Muscle of arm (tissue), 14 donors: Measurements from ENCODE around the gene C2CD4D. TPM values are rescaled to one million over a fixed set of nuclear protein-coding genes. Genes with fewer than 3 reads are reported as not detected.
"Not testable (repeated sequence)": the region's sequence is repeated elsewhere in the genome, so short reads cannot be mapped to it uniquely, and the experiment has no call there.

Source experiments
- DNase-seq: peaks from one replicate; pipeline ENCODE4 v3.0.0-alpha.2; 2013
- long read RNA-seq, 11 donors: transcript quantifications; one replicate each; lab custom pipeline, GENCODE V29; 2026
- polyA plus RNA-seq, 12 donors: library from polyadenylated mRNA; unstranded; fragments of 120-200 nt; gene quantifications; one replicate each; pipeline ENCODE4 v1.2.1, GENCODE V29; 2013; ENCODE audit not compliant: insufficient read length in 12 of 12

The C2CD4D gene
- under 1 TPM in 7 of 12 donors, not detected in 5; 0.09 to 0.62 (median 0.22) TPM for polyA plus RNA-seq
- long read RNA-seq, donor 1: 0 reads
- long read RNA-seq, donor 2: 0 reads
- long read RNA-seq, donor 3: 0 reads
- long read RNA-seq, donor 4: 0 reads
- long read RNA-seq, donor 5: 0 reads
- long read RNA-seq, donor 6: 0 reads
- long read RNA-seq, donor 7: 0 reads
- long read RNA-seq, donor 8: 0 reads
- long read RNA-seq, donor 9: 0 reads
- long read RNA-seq, donor 10: 0 reads
- long read RNA-seq, donor 11: 0 reads

DNA sequence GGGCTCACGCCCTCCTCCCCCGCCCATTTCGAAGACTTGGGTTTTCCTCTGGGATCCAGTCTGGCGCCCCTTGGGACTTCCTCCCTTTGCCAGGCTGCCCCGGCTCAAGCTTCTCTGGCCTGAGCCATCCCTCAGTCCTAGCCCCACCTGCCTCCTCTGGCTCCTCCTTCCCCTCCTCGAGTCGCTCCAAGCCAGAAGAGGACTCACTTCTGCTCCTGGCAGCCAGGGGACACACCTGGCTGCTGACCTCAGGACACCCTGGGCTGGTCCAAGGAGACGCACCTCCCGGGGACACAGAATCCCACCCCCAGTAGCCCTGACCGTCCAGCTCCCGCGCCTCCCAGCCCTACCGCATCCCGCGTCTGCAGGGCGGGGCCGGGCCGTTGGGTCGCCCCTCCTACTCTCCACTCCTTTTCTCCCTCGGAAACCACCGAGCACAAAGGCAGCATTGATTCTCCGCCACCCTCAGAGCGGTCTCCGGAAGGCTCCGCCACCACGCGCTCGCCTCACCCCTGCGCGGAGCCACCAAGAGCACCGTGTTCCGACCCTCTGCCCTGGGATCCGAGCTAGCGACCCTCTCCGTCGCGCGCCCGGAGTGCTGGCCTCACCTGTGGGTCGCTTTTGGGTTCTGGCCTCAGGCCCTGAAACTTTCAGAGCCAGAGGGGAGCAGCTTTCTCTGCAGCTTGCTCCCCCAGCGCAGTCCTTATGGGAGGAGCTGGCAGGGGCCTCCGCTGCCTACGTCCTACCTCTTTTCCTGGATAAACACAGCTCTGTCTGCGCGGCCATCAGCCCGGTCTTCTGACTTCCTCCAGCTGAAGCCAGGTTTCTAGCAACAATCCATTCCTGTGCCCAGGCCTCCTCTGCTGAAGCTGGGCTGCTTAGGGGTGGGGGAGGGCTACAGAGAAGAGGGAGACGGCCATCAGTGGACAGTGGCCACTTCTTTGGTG lies at the start of gene C2CD4D:
Gene C2CD4D (minus strand): TSS at position 364 of the 947 bp plus-strand sequence. CDS start 831 bp downstream, outside the sequence.
- no peak for DNase-seq

- no peak for DNase-seq
These were observed 49.5 kb upstream of the C2CD4D start for GRCh38 chr1:151888972-151889570.

DNA sequence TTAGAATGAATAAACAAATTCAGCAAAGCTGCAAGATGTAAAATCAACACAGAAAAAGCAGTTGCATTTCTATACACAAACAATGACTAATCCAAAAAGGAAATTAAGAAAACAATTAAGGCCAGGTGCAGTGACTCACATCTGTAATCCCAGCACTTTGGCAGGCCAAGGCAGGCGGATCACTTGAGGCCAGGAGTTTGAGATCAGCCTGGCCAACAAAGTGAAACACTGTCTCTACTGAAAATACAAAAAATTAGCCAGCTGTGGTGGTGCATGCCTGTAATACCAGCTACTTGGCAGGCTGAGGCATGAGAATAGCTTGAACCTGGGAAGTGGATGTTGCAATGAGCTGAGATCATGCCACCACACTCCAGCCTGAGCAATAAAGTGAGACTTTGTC lies 47.4 kb upstream of the C2CD4D start:
- no peak for DNase-seq

DNA sequence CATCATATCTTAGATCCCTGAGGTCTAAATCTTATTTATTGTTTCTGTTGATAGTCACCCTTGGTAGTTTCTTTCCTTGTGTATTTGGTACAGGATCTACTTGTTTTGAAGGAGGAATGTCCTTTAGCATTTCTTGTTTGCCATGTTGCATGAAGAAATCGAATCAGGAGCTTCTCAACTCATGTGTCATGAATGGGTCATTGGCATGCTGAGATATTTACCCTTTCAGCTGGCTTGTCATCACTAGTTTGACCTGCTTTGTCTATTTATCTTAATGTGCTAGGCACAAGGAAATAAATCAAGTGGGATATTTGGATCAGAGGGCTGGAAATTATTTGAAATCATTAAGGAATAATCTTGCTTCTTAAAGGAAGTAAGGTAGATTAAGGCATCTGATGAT lies 45.9 kb upstream of the C2CD4D start:
- DNase-seq: no peak

- DNase-seq: not testable (repeated sequence)
These were observed 45.3 kb upstream of the C2CD4D start for GRCh38 chr1:151884879-151885278.

GRCh38 chr1:151884445-151884844 lies 44.8 kb upstream of the C2CD4D start:
- not testable (repeated sequence) for DNase-seq

GRCh38 chr1:151883898-151884297 lies 44.3 kb upstream of the C2CD4D start:
- DNase-seq: not testable (repeated sequence)

- not testable (repeated sequence) for DNase-seq
These were observed 43.3 kb upstream of the C2CD4D start for GRCh38 chr1:151882918-151883317.

- no peak for DNase-seq
These were observed 42.8 kb upstream of the C2CD4D start for GRCh38 chr1:151882466-151882865.

GRCh38 chr1:151881479-151881878 lies 41.9 kb upstream of the C2CD4D start:
- no peak for DNase-seq

GRCh38 chr1:151875419-151876097 lies 35.9 kb upstream of the C2CD4D start:
- no peak for DNase-seq

DNA sequence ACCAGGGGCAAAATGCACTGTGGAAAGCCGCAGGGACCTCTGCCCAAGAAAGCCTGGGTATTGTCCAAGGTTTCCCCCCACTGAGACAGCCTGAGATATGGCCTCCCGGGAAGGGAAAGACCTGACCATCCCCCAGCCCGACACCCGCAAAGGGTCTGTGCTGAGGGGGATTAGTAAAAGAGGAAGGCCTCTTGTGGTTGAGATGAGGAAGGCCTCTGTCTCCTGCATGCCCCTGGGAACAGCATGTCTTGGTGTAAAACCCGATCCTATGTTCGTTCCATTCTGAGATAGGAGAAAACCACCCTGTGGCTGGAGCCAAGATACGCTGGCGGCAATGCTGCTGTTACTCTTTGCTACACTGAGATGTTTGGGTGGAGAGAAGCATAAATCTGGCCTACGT lies 33.2 kb upstream of the C2CD4D start:
- not testable (repeated sequence) for DNase-seq

DNA sequence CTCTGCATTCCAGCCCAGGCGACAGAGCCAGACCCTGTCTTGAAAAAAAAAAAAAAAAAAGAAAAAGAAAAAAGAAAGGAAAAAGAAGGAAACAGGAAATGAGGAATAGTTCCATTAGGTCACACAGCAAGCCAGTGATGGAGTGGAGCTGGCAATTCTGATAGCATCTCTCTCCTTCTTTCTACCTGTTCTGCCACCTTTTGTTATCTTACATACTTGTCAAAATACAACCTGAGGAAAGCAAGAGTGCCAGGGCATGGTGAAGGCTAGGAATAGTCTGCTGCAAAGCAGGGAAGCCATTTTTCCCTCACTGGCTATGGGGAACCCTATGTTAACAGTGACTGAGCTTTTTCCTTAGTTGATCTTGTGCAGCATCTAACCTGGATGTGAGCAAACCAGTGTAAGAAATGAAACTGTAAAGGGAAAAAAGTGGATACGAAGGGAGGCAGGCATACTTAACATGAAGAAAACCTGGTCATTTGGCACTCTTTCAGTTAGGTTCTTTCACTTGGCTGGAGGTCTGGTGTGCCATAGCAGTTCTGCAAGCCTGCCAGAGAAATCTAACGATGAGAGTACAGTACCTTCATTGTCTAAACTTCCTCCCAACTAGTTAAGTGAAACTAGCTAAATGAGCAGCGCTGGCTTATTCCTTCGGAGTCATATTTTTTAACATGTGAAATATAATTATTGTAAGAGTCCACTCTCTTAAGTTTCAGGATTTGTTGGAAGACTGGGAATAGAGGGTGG lies 31.8 kb upstream of the C2CD4D start:
- DNase-seq: no peak

- no peak for DNase-seq
These were observed 28.9 kb upstream of the C2CD4D start for GRCh38 chr1:151868486-151868885.

GRCh38 chr1:151867765-151868411 lies 28.3 kb upstream of the C2CD4D start:
- no peak for DNase-seq

GRCh38 chr1:151867321-151867720 lies 27.7 kb upstream of the C2CD4D start:
- DNase-seq: no peak

GRCh38 chr1:151864411-151864810 lies 24.8 kb upstream of the C2CD4D start:
- DNase-seq: no peak

GRCh38 chr1:151862604-151863003 lies 23.0 kb upstream of the C2CD4D start:
- DNase-seq: no peak

DNA sequence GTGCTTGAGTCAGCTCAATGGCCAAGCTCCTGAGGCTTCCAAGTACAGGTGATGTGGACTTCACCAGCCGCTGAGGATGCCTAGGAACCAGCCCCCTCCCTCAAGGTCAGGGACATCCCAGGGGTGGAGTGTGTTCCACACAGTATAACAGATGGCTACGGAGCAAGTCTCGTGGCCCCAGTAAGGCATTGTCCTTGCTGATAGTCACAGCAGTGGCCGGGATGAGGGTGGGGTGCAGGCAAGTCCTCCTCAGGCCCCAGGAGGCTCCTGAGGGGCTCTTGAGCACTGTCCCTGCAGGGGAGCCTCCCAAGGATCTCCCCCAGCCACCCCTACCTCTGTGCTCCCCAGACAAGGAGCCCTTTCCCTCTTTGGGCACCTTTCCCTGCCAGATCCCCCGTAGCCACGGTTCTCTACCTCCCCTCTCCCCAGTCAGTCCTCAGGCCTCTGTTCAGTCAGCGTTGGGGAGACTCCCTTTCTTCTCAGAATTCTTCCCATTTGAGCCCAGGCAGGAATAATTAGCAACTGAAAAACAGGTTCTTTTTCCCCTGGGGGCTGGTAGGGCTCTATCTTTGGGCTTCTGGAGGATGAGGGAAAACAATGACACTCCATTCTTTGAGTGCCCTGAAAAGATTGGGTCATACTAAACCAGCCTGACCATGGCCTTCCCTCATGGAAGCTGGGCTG lies 21.0 kb upstream of the C2CD4D start:
- no peak for DNase-seq

DNA sequence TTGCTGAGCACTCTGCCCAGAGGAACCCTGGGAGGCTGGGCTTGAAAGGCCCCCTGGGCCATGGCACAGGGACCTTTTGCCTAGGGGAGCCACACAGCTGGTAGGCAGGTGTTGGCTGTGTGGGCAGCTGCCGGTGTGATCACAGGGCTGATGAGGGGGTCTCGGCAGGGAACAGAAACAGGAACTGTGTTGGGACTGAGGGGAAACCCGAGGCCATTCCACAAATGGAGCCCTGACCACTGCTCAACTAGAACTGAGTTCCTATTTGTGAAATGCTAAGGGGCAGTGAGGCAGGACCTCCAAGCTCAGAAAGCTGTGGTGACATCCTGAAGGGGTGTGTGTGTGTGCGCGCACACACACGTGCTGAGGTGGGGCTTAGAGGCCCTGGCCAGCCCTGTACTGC lies 20.3 kb upstream of the C2CD4D start:
- no peak for DNase-seq
